OCI-LY1 (cell line): ENCODE data around the gene SLC39A10.

ENCODE experiments used
- H2AFZ ChIP-seq: fragments of 200-600 bp; sonication (generic), shearing (Covaris generic); 2 replicates; pipeline ENCODE4 v1.6.0; 2014; ENCODE audit warnings: antibody characterized with exemption, mild to moderate bottlenecking, low read length
- H3F3A ChIP-seq: fragments of 200-600 bp; sonication (generic), shearing (Covaris generic); 2 replicates; pipeline ENCODE4 v1.6.0; 2014; ENCODE audit warnings: mild to moderate bottlenecking, antibody characterized with exemption, low read length, moderate library complexity; ENCODE audit not compliant: insufficient read depth
- H3K27ac ChIP-seq: fragments of 200-600 bp; sonication (generic); 2 replicates; pipeline ENCODE4 v1.5.1; 2014; ENCODE audit warnings: low read length, mixed run types, mild to moderate bottlenecking, low read depth; ENCODE audit not compliant: poor library complexity, severe bottlenecking
- H3K27me3 ChIP-seq: fragments of 200-600 bp; sonication (generic); 2 replicates; pipeline ENCODE4 v1.6.0; 2014; ENCODE audit warnings: antibody characterized with exemption, mild to moderate bottlenecking, low read length, moderate library complexity; ENCODE audit not compliant: insufficient read depth
- H3K36me3 ChIP-seq: fragments of 200-600 bp; sonication (generic); 2 replicates; pipeline ENCODE4 v1.6.1; 2014; ENCODE audit warnings: mild to moderate bottlenecking, antibody characterized with exemption, low read length, moderate library complexity, mixed read lengths; ENCODE audit not compliant: insufficient read depth
- H3K4me1 ChIP-seq: fragments of 200-600 bp; sonication (generic); 2 replicates; pipeline ENCODE4 v1.5.1; 2014; ENCODE audit warnings: mild to moderate bottlenecking, low read length, moderate library complexity; ENCODE audit not compliant: insufficient read depth, severe bottlenecking
- H3K4me2 ChIP-seq: fragments of 200-600 bp; sonication (generic), shearing (Covaris generic); 2 replicates; pipeline ENCODE4 v1.6.1; 2014; ENCODE audit warnings: low read length
- H3K4me3 ChIP-seq: fragments of 200-600 bp; sonication (generic); 2 replicates; pipeline ENCODE4 v1.5.1; 2014; ENCODE audit warnings: low read length, low read depth, mild to moderate bottlenecking, mixed read lengths; ENCODE audit not compliant: poor library complexity, severe bottlenecking
- H3K79me2 ChIP-seq: fragments of 200-600 bp; shearing (Covaris generic); 2 replicates; pipeline ENCODE4 v1.6.1; 2016; ENCODE audit warnings: mixed run types, low read length, mixed read lengths; ENCODE audit not compliant: insufficient read depth
- H3K9ac ChIP-seq: fragments of 200-600 bp; sonication (generic), shearing (Covaris generic); 2 replicates; pipeline ENCODE4 v1.6.1; 2014; ENCODE audit warnings: mild to moderate bottlenecking, low read length, mixed read lengths
- H3K9me2 ChIP-seq: fragments of 200-600 bp; sonication (generic), shearing (Covaris generic); 2 replicates; pipeline ENCODE4 v1.6.1; 2014; ENCODE audit warnings: low read depth, mild to moderate bottlenecking, low read length, mixed read lengths
- H3K9me3 ChIP-seq: fragments of 200-600 bp; shearing (Covaris generic); 2 replicates; pipeline ENCODE4 v1.6.1; 2014; ENCODE audit warnings: low read length, mixed read lengths
- H4K20me1 ChIP-seq: fragments of 200-600 bp; sonication (generic), shearing (Covaris generic); 2 replicates; pipeline ENCODE4 v1.6.0; 2016; ENCODE audit warnings: mild to moderate bottlenecking, low read length; ENCODE audit not compliant: insufficient read depth
- CTCF ChIP-seq: fragments of 200-600 bp; sonication (generic), shearing (Covaris generic); IDR thresholded peaks from 2 replicates; pipeline ENCODE4 v1.5.1; 2017; ENCODE audit warnings: mild to moderate bottlenecking, antibody characterized with exemption, low read length, moderate library complexity, mixed read lengths
- EZH2 ChIP-seq: fragments of 200-600 bp; sonication (generic), shearing (Covaris generic); IDR thresholded peaks from 2 replicates; pipeline ENCODE4 v1.8.0; 2017; ENCODE audit warnings: borderline replicate concordance, mixed run types, mild to moderate bottlenecking, antibody characterized with exemption, low read length, moderate library complexity, mixed read lengths

The SLC39A10 gene

DNA sequence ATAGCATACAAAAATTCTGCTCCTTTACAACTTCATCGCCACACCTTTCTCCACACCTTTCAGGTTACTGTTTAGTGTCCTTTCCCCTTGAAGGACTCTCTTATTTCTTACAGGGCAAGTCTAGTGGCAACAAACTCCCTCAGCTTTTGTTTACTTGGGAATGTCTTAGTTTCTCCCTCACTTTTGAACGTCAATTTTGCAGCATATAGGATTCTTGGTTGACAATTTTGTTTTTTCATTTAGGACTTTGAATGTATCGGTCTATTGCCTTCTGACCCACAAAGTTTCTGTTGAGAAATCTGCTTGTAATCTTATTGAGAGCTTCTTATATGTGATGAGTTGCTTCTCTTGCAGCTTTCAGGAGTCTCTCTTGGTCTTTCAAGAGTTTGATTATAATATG, 43.5 kb downstream of the SLC39A10 start:
- Histone ChIP-seq H3K4me3 (no peak overlapping the region), H3K27ac (no peak overlapping the region), H3K9me2 (no peaks in the 10 kb centered on the region), H3K36me3 (no peaks in the 10 kb centered on the region), H3K27me3 (no peaks in the 10 kb centered on the region), H3K9ac (no peak overlapping the region), H3K4me2 (no peak overlapping the region), H2AFZ (no peak overlapping the region), H3F3A (no peaks in the 10 kb centered on the region), H3K79me2 (no peaks in the 10 kb centered on the region), H3K9me3 (no peaks in the 10 kb centered on the region; the same call in 1 of the 2 replicates), H4K20me1 (no peaks in the 10 kb centered on the region), H3K4me1 (no peaks in the 10 kb centered on the region)
- no peak for TF ChIP-seq EZH2
- TF ChIP-seq CTCF = no peak

GRCh38 chr2:195706161-195706900, 49.3 kb downstream of the SLC39A10 start:
- Histone ChIP-seq H3F3A (no peaks in the 10 kb centered on the region), H3K79me2 (no peaks in the 10 kb centered on the region), H3K4me1 (no peaks in the 10 kb centered on the region), H4K20me1 (no peaks in the 10 kb centered on the region), H3K4me3 (no peak overlapping the region), H3K9me2 (no peaks in the 10 kb centered on the region), H3K27ac (no peak overlapping the region), H3K4me2 (no peak overlapping the region), H3K9me3 (no peaks in the 10 kb centered on the region), H2AFZ (no peak overlapping the region), H3K9ac (no peak overlapping the region), H3K27me3 (no peaks in the 10 kb centered on the region), H3K36me3 (no peaks in the 10 kb centered on the region)
- TF ChIP-seq EZH2 = no peak
- TF ChIP-seq CTCF = no peak

- Histone ChIP-seq H3K27me3 (no peaks in the 10 kb centered on the region), H3K9me2 (no peaks in the 10 kb centered on the region), H2AFZ (no peak overlapping the region), H3K27ac (no peak overlapping the region), H3K4me3 (no peak overlapping the region), H3K9ac (no peak overlapping the region), H4K20me1 (no peaks in the 10 kb centered on the region), H3F3A (no peaks in the 10 kb centered on the region), H3K9me3 (no peaks in the 10 kb centered on the region), H3K4me1 (no peaks in the 10 kb centered on the region), H3K79me2 (no peaks in the 10 kb centered on the region), H3K36me3 (no peaks in the 10 kb centered on the region), H3K4me2 (no peak overlapping the region)
- no peak for TF ChIP-seq EZH2
- no peak for TF ChIP-seq CTCF
Measured at GRCh38 chr2:195709901-195710806, 53.1 kb downstream of the SLC39A10 start.
